ENCODE results near the gene UGT2B28.
"Not testable (repeated sequence)": the region's sequence is repeated elsewhere in the genome, so short reads cannot be mapped to it uniquely, and the experiment has no call there.

Gene UGT2B28

GRCh38 chr4:69280081-69280480, at the start of gene UGT2B28:
TSS of gene UGT2B28 (plus strand) at chr4:69280475. CDS start at chr4:69280501, 26 bp downstream.
- not testable (repeated sequence) for H3K4me3 ChIP-seq (ENCODE audit: low read depth in 1 of 2, low read length in 2 of 2); H3K9me3 ChIP-seq (ENCODE audit: control insufficient read depth in 1 of 2, low read length in 2 of 2)

GRCh38 chr4:69239092-69239491, 41.2 kb upstream of the UGT2B28 start:
- no peaks in the 10 kb centered on the region for H3K36me3 ChIP-seq (ENCODE audit: control insufficient read depth in 1 of 2, insufficient read depth in 2 of 2, low read length in 2 of 2)
- H3K27ac ChIP-seq (ENCODE audit: low read length), result no peak overlapping the region
- no peaks in the 10 kb centered on the region for H3K9me3 ChIP-seq (ENCODE audit: control insufficient read depth in 1 of 2, low read length in 2 of 2)
- H3K4me1 ChIP-seq (ENCODE audit: control insufficient read depth in 1 of 2, insufficient read depth in 2 of 2, low read length in 2 of 2), result no peaks in the 10 kb centered on the region
- H3K4me3 ChIP-seq (ENCODE audit: low read depth in 1 of 2, low read length in 2 of 2), result no peak overlapping the region
- no peaks in the 10 kb centered on the region for H3K27me3 ChIP-seq (ENCODE audit: low read depth, low read length)

More at GRCh38 chr4:69280081-69280480, at the start of gene UGT2B28:
- H3K4me1 ChIP-seq (ENCODE audit: control insufficient read depth in 1 of 2, insufficient read depth in 2 of 2, low read length in 2 of 2); H3K36me3 ChIP-seq (ENCODE audit: control insufficient read depth in 1 of 2, insufficient read depth in 2 of 2, low read length in 2 of 2); H3K27ac ChIP-seq (ENCODE audit: low read length); H3K27me3 ChIP-seq (ENCODE audit: low read depth, low read length): not testable (repeated sequence)

- Histone ChIP-seq H3K27ac (ENCODE audit: low read length) (no peak overlapping the region), H3K4me3 (ENCODE audit: low read depth in 1 of 2, low read length in 2 of 2) (no peak overlapping the region), H3K27me3 (ENCODE audit: low read depth, low read length) (no peaks in the 10 kb centered on the region), H3K36me3 (ENCODE audit: control insufficient read depth in 1 of 2, insufficient read depth in 2 of 2, low read length in 2 of 2) (no peaks in the 10 kb centered on the region), H3K9me3 (ENCODE audit: control insufficient read depth in 1 of 2, low read length in 2 of 2) (no peaks in the 10 kb centered on the region), H3K4me1 (ENCODE audit: control insufficient read depth in 1 of 2, insufficient read depth in 2 of 2, low read length in 2 of 2) (no peaks in the 10 kb centered on the region)
Observed at GRCh38 chr4:69239557-69240168, 40.6 kb upstream of the UGT2B28 start.

GRCh38 chr4:69240787-69241186, 39.5 kb upstream of the UGT2B28 start:
- not testable (repeated sequence) for H3K4me1 ChIP-seq (ENCODE audit: control insufficient read depth in 1 of 2, insufficient read depth in 2 of 2, low read length in 2 of 2); H3K36me3 ChIP-seq (ENCODE audit: control insufficient read depth in 1 of 2, insufficient read depth in 2 of 2, low read length in 2 of 2); H3K9me3 ChIP-seq (ENCODE audit: control insufficient read depth in 1 of 2, low read length in 2 of 2); H3K4me3 ChIP-seq (ENCODE audit: low read depth in 1 of 2, low read length in 2 of 2); H3K27ac ChIP-seq (ENCODE audit: low read length); H3K27me3 ChIP-seq (ENCODE audit: low read depth, low read length)

DNA sequence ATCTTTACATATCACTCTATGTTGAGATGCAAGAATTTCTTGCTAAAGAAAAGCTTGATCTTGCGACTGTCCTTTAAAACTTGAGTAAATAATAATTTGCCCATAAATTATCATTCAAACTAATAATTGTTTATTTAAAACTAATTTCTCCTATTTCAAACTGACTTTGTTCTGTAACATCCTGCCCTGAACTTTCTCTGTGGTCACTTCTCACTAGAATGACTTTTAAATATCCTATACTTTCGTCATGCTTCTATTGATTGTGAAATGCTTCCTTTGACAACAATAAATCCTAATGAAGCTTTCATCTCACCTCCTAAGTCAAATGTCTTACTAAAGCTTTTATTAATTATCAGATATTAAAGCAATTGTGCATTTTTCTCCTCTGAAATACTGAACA, 38.5 kb upstream of the UGT2B28 start:
- H3K27me3 ChIP-seq (ENCODE audit: low read depth, low read length); H3K4me1 ChIP-seq (ENCODE audit: control insufficient read depth in 1 of 2, insufficient read depth in 2 of 2, low read length in 2 of 2); H3K4me3 ChIP-seq (ENCODE audit: low read depth in 1 of 2, low read length in 2 of 2); H3K27ac ChIP-seq (ENCODE audit: low read length); H3K36me3 ChIP-seq (ENCODE audit: control insufficient read depth in 1 of 2, insufficient read depth in 2 of 2, low read length in 2 of 2); H3K9me3 ChIP-seq (ENCODE audit: control insufficient read depth in 1 of 2, low read length in 2 of 2): not testable (repeated sequence)

GRCh38 chr4:69242562-69243240, 37.6 kb upstream of the UGT2B28 start:
- not testable (repeated sequence) for H3K27me3 ChIP-seq (ENCODE audit: low read depth, low read length); H3K4me3 ChIP-seq (ENCODE audit: low read depth in 1 of 2, low read length in 2 of 2); H3K4me1 ChIP-seq (ENCODE audit: control insufficient read depth in 1 of 2, insufficient read depth in 2 of 2, low read length in 2 of 2); H3K27ac ChIP-seq (ENCODE audit: low read length); H3K36me3 ChIP-seq (ENCODE audit: control insufficient read depth in 1 of 2, insufficient read depth in 2 of 2, low read length in 2 of 2); H3K9me3 ChIP-seq (ENCODE audit: control insufficient read depth in 1 of 2, low read length in 2 of 2)

GRCh38 chr4:69250884-69251283, 29.4 kb upstream of the UGT2B28 start:
- H3K9me3 ChIP-seq (ENCODE audit: control insufficient read depth in 1 of 2, low read length in 2 of 2); H3K4me3 ChIP-seq (ENCODE audit: low read depth in 1 of 2, low read length in 2 of 2); H3K27ac ChIP-seq (ENCODE audit: low read length): not testable (repeated sequence)

DNA sequence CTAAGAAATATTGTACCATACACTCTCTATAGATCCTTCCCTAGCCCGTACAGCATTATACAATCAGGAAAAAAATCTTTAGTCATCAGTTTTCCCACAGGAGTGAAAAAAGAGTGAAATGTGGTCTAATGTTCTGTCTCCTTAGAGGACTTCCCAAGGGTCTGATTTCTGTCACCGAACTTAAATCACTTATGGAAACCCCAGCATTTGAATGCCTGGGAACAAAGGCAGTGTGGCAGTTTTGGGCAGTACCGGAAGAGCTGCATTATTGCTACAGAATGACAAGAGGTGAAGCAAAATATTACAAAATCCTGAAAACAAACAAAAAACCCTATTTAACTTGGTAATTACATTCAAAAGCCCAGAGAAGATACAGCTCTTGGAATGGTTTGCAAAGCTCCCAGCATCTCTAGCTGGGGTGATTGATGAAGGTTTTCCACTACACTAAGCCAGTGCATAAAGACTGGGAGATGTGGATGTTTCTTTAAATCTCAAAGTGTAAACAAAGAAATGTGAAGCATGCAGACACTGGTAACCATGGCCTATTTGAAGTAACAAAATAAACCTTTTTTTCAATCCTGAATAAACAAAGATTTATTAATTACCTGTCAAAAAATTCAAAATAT, 27.0 kb upstream of the UGT2B28 start:
- H3K4me1 ChIP-seq (ENCODE audit: control insufficient read depth in 1 of 2, insufficient read depth in 2 of 2, low read length in 2 of 2); H3K27me3 ChIP-seq (ENCODE audit: low read depth, low read length); H3K36me3 ChIP-seq (ENCODE audit: control insufficient read depth in 1 of 2, insufficient read depth in 2 of 2, low read length in 2 of 2); H3K27ac ChIP-seq (ENCODE audit: low read length); H3K9me3 ChIP-seq (ENCODE audit: control insufficient read depth in 1 of 2, low read length in 2 of 2); H3K4me3 ChIP-seq (ENCODE audit: low read depth in 1 of 2, low read length in 2 of 2): not testable (repeated sequence)

More at GRCh38 chr4:69250884-69251283, 29.4 kb upstream of the UGT2B28 start:
- not testable (repeated sequence) for H3K36me3 ChIP-seq (ENCODE audit: control insufficient read depth in 1 of 2, insufficient read depth in 2 of 2, low read length in 2 of 2); H3K4me1 ChIP-seq (ENCODE audit: control insufficient read depth in 1 of 2, insufficient read depth in 2 of 2, low read length in 2 of 2); H3K27me3 ChIP-seq (ENCODE audit: low read depth, low read length)

GRCh38 chr4:69268612-69269011, 11.7 kb upstream of the UGT2B28 start:
- not testable (repeated sequence) for H3K36me3 ChIP-seq (ENCODE audit: control insufficient read depth in 1 of 2, insufficient read depth in 2 of 2, low read length in 2 of 2); H3K4me1 ChIP-seq (ENCODE audit: control insufficient read depth in 1 of 2, insufficient read depth in 2 of 2, low read length in 2 of 2); H3K9me3 ChIP-seq (ENCODE audit: control insufficient read depth in 1 of 2, low read length in 2 of 2); H3K27ac ChIP-seq (ENCODE audit: low read length); H3K27me3 ChIP-seq (ENCODE audit: low read depth, low read length); H3K4me3 ChIP-seq (ENCODE audit: low read depth in 1 of 2, low read length in 2 of 2)

DNA sequence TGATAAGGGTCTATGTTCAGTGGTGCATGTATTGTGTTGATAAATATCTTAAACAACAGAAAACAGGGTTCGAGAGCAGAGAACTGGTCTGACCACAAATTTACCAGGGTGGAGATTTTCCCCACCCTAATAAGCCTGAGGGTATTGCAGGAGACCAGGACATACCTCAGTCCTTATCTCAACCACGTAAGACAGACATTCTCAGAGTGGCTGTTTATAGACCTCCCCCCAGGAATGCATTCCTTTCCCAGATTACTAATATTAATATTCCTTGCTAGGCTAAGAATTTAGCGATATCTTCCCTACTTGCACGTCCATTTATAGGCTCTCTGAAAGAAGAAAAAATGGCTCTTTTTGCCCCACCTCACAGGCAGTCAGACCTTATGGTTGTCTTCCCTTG, 16.1 kb downstream of the UGT2B28 start:
- not testable (repeated sequence) for H3K4me1 ChIP-seq (ENCODE audit: control insufficient read depth in 1 of 2, insufficient read depth in 2 of 2, low read length in 2 of 2); H3K27ac ChIP-seq (ENCODE audit: low read length); H3K36me3 ChIP-seq (ENCODE audit: control insufficient read depth in 1 of 2, insufficient read depth in 2 of 2, low read length in 2 of 2); H3K9me3 ChIP-seq (ENCODE audit: control insufficient read depth in 1 of 2, low read length in 2 of 2); H3K4me3 ChIP-seq (ENCODE audit: low read depth in 1 of 2, low read length in 2 of 2); H3K27me3 ChIP-seq (ENCODE audit: low read depth, low read length)

GRCh38 chr4:69308426-69309033, 28.3 kb downstream of the UGT2B28 start:
- H3K27me3 ChIP-seq (ENCODE audit: low read depth, low read length); H3K27ac ChIP-seq (ENCODE audit: low read length); H3K9me3 ChIP-seq (ENCODE audit: control insufficient read depth in 1 of 2, low read length in 2 of 2); H3K4me3 ChIP-seq (ENCODE audit: low read depth in 1 of 2, low read length in 2 of 2); H3K4me1 ChIP-seq (ENCODE audit: control insufficient read depth in 1 of 2, insufficient read depth in 2 of 2, low read length in 2 of 2); H3K36me3 ChIP-seq (ENCODE audit: control insufficient read depth in 1 of 2, insufficient read depth in 2 of 2, low read length in 2 of 2): not testable (repeated sequence)

Measured in muscle layer of duodenum (tissue), 2 donors.